Cardiac fibroblast (primary cell): ENCODE results near the gene TIPARP.

Experiments
- DNase-seq, 2 donors: peaks; one replicate each; pipeline versions ENCODE4 v3.0.0 to v3.0.0-alpha.2; 2010; ENCODE audit warnings: low read depth in 2 of 2
- H3K4me3 ChIP-seq, 2 donors: replicated peaks in 1 of 2; 1 replicate in 1 of 2; 2 replicates in 1 of 2; pipeline ENCODE4 v1.5.1; 2011; ENCODE audit warnings: low read depth in 2 of 2, low read length in 2 of 2, mild to moderate bottlenecking in 2 of 2, moderate library complexity in 1 of 2
- TF ChIP-seq, protein P1 (sequence below): IDR thresholded peaks from one replicate; pipeline ENCODE4 v1.5.1; 2011; ENCODE audit warnings: low read depth, mild to moderate bottlenecking, low read length, inconsistent platforms

The TIPARP gene

DNA sequence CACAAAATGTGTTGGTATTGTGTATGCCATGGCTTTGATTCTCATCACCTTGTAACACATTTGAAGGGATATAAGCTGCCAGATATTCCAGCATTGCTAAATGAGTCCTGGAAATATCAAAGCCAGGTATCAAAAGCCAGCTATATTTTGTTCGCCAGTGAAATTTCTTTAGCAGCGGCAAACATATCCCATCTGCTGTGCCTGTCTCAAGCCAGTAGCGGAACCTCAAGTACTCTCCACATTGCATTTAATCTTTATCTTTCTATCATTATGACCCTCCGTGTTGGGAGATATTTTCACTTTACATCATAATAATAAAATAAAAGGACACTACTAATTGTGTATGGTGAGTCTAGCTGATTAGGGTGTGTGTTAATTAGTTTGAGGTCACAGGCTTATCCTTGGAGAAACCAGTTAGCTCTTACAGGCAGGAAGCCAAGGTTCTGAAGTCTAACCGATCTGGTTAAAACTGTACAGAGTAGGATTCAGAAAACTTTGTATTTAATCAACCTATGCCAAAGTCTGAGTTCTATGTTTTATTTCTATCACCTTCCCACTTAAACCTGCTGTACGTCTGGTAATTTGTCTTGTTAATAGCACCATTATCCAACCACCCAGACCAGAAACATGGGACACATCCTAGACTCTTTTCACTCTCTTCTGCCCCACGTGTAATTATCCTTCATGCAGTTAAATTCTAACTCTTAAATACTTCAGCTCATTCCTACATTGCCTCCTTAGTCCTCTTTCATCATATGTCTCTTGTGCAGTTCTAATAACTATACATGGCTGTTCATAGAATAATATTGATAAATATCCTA, 14.5 kb downstream of the TIPARP start:
- DNase-seq: no peak
- TF ChIP-seq, protein P1, sequence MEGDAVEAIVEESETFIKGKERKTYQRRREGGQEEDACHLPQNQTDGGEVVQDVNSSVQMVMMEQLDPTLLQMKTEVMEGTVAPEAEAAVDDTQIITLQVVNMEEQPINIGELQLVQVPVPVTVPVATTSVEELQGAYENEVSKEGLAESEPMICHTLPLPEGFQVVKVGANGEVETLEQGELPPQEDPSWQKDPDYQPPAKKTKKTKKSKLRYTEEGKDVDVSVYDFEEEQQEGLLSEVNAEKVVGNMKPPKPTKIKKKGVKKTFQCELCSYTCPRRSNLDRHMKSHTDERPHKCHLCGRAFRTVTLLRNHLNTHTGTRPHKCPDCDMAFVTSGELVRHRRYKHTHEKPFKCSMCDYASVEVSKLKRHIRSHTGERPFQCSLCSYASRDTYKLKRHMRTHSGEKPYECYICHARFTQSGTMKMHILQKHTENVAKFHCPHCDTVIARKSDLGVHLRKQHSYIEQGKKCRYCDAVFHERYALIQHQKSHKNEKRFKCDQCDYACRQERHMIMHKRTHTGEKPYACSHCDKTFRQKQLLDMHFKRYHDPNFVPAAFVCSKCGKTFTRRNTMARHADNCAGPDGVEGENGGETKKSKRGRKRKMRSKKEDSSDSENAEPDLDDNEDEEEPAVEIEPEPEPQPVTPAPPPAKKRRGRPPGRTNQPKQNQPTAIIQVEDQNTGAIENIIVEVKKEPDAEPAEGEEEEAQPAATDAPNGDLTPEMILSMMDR: no peak
- H3K4me3 ChIP-seq: no peak overlapping the region

DNA sequence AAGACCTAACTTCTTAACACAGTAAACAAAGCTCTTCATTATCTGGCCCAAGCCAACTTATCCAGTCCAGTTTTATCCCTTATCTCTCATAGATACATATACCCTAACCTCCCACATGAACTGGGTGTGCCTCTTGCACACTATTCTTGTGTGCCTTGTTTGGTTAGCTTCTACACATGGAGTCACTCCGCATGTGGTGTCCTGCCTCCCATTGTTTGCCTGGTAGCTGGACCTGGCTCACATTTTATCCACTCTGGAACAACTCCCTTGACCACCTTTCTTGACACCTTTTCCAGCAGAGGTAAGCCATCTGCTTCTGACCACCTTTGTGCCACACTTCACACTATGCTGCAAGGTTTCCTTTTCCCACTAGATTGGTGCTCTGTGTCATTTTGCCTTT, 15.2 kb downstream of the TIPARP start:
- H3K4me3 ChIP-seq: no peak overlapping the region
- no peak for DNase-seq
- TF ChIP-seq, protein P1: no peak

DNA sequence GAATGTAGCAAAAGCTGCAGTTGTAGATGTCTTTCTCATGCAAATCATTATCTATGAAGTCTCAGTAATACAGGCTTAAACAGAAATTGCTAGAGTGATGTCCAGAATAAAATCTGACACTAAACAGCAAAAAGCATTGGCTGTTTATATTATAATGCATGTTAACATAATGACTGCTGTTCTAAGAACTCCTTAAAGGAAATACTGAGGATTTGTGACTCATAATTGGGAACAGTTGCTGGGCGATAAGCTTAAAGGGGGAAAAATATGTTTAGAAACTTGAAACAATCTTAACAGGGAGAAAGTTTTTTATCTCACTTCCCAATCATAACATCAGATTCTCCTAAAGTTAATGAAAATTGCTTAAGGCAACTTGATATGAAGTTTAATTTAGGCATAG, 17.5 kb downstream of the TIPARP start:
- no peak overlapping the region for H3K4me3 ChIP-seq
- TF ChIP-seq, protein P1: no peak
- DNase-seq: peak; percentile 62 to 66

DNA sequence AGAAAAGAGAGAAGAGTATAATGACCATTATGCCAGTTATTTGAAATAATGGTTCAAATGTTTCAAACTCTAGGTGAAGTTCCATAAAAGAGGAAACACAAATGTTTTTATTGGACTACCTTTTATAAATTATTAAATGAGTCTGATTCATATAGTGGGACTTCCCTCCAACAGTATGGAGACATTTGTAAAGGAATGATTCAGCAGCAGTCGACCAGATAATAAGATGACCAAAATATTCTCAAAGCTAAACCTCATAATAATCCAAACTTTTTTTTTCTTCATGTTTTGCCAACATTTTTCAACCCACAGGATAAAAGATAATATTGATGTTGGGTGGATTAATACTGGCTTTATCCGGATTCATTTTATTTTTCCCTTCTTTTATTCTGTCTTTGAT, 18.8 kb downstream of the TIPARP start:
- TF ChIP-seq, protein P1: no peak
- no peak overlapping the region for H3K4me3 ChIP-seq
- DNase-seq: peak; percentile 45 to 80

DNA sequence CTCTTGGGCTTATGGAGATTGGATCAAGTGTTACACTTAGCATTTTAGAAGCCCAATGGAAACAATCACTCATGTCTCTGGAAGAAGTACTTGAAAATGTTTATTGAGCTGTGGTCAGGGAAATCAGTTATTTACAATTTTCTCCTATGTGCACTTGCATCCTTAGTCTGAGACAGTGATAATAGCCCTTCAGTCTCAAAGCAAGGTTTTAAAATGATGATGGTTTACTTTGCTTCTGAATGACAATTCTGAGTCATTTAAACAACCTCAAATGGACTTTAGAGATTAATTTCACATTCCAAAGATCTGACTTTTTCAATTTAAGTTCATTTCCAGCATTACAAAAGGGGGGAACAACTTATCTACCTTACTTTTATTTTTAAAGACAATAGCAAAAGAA, 20.1 kb downstream of the TIPARP start:
- H3K4me3 ChIP-seq: no peak overlapping the region
- peak in 1 of 2 donors; percentile 29 for DNase-seq
- TF ChIP-seq, protein P1: no peak

DNA sequence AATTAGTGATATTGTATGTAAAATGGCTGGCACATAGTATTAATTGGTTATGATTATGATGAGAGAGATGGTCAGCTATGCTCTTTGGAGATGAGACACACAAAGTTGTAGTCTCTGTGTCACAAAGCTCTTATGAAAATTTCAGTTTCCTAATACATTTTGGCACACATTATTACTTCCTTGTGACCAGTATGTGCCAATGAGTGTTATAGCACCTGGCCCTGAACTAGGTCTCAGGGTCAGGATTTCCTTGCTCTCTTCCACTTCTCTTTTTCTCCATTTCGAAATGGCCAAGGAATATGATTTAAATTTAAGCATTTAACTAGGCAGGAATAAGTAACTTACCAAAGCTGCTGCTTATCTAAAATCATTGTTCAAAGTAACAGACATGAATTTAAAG, 28.0 kb downstream of the TIPARP start:
- TF ChIP-seq, protein P1: no peak
- no peak overlapping the region for H3K4me3 ChIP-seq
- DNase-seq: no peak
